H9 (cell line): ENCODE results near the gene C3orf20. TPM values are rescaled to one million over a fixed set of nuclear protein-coding genes. Genes with fewer than 3 reads are reported as not detected.

ENCODE experiments used
- DNase-seq: peaks from one replicate; pipeline ENCODE4 v3.0.0-alpha.2; 2017
- H2AFZ ChIP-seq: one replicate; pipeline ENCODE4 v1.6.1; 2013; ENCODE audit warnings: mild to moderate bottlenecking, low read length, control low read depth, moderate library complexity
- H2AK5ac ChIP-seq: 2 replicates; pipeline ENCODE4 v1.6.1; 2013; ENCODE audit warnings: low read length, control low read depth, mixed read lengths; ENCODE audit not compliant: insufficient read length
- H2BK120ac ChIP-seq: one replicate; pipeline ENCODE4 v1.6.1; 2013; ENCODE audit warnings: low read depth, mild to moderate bottlenecking, low read length, control low read depth, inconsistent platforms; ENCODE audit not compliant: poor library complexity, severe bottlenecking
- H2BK12ac ChIP-seq: 2 replicates; pipeline ENCODE4 v1.6.1; 2013; ENCODE audit warnings: low read length, control low read depth, mixed read lengths, low read depth; ENCODE audit not compliant: insufficient read length
- H2BK15ac ChIP-seq: 2 replicates; pipeline ENCODE4 v1.6.1; 2013; ENCODE audit warnings: low read depth, low read length, control low read depth
- H2BK20ac ChIP-seq: one replicate; pipeline ENCODE4 v1.6.1; 2013; ENCODE audit warnings: low read depth, mild to moderate bottlenecking, low read length, control low read depth, inconsistent platforms; ENCODE audit not compliant: poor library complexity, severe bottlenecking
- H2BK5ac ChIP-seq: 2 replicates; pipeline ENCODE4 v1.6.1; 2013; ENCODE audit warnings: low read length, control low read depth, mixed read lengths; ENCODE audit not compliant: insufficient read length
- H3K14ac ChIP-seq: 2 replicates; pipeline ENCODE4 v1.6.1; 2013; ENCODE audit warnings: low read length, control low read depth; ENCODE audit not compliant: insufficient read depth
- H3K18ac ChIP-seq: 2 replicates; pipeline ENCODE4 v1.6.1; 2013; ENCODE audit warnings: low read depth, mild to moderate bottlenecking, mixed read lengths, low read length, control low read depth; ENCODE audit not compliant: insufficient read length
- H3K23ac ChIP-seq: 2 replicates; pipeline ENCODE4 v1.6.1; 2013; ENCODE audit warnings: low read length, control low read depth, mixed read lengths, low read depth; ENCODE audit not compliant: insufficient read length
- H3K23me2 ChIP-seq: 2 replicates; pipeline ENCODE4 v1.6.1; 2013; ENCODE audit warnings: low read depth, mild to moderate bottlenecking, mixed read lengths, low read length, control low read depth; ENCODE audit not compliant: insufficient read length, poor library complexity, severe bottlenecking
- H3K27ac ChIP-seq: 2 replicates; pipeline ENCODE4 v1.5.1; 2013; ENCODE audit warnings: low read length, control low read depth, mixed read lengths, low read depth; ENCODE audit not compliant: insufficient read length
- H3K27me3 ChIP-seq: 2 replicates; pipeline ENCODE4 v1.6.1; 2013; ENCODE audit warnings: low read length, control low read depth, inconsistent platforms; ENCODE audit not compliant: insufficient read depth
- H3K4ac ChIP-seq: 2 replicates; pipeline ENCODE4 v1.6.1; 2013; ENCODE audit warnings: low read depth, mild to moderate bottlenecking, control low read depth, inconsistent platforms, low read length, moderate library complexity
- H3K4me1 ChIP-seq: 2 replicates; pipeline ENCODE4 v1.6.1; 2013; ENCODE audit warnings: low read length, control low read depth, inconsistent platforms; ENCODE audit not compliant: insufficient read depth
- H3K4me2 ChIP-seq: 2 replicates; pipeline ENCODE4 v1.6.1; 2013; ENCODE audit warnings: low read length, control low read depth, mixed read lengths; ENCODE audit not compliant: insufficient read length, insufficient read depth
- H3K56ac ChIP-seq: 2 replicates; pipeline ENCODE4 v1.6.1; 2013; ENCODE audit warnings: low read depth, mild to moderate bottlenecking, mixed read lengths, low read length, control low read depth; ENCODE audit not compliant: insufficient read length
- H3K79me1 ChIP-seq: 2 replicates; pipeline ENCODE4 v1.6.1; 2013; ENCODE audit warnings: low read depth, mild to moderate bottlenecking, moderate library complexity, low read length, control low read depth, inconsistent platforms; ENCODE audit not compliant: insufficient read depth, poor library complexity, severe bottlenecking
- H3K79me2 ChIP-seq: 2 replicates; pipeline ENCODE4 v1.6.1; 2013; ENCODE audit warnings: low read length, control low read depth, inconsistent platforms; ENCODE audit not compliant: insufficient read depth
- H3K9ac ChIP-seq: 2 replicates; pipeline ENCODE4 v1.6.1; 2013; ENCODE audit warnings: low read length, control low read depth, mixed read lengths; ENCODE audit not compliant: insufficient read length; ENCODE audit errors: extremely low read depth
- H3K9me3 ChIP-seq: one replicate; pipeline ENCODE4 v1.6.1; 2013; ENCODE audit warnings: low read depth, low read length, inconsistent platforms; ENCODE audit not compliant: control insufficient read depth
- H3T11ph ChIP-seq: one replicate; pipeline ENCODE4 v1.6.1; 2013; ENCODE audit warnings: mild to moderate bottlenecking, low read length, control low read depth, inconsistent platforms
- H4K20me1 ChIP-seq: one replicate; pipeline ENCODE4 v1.6.1; 2013; ENCODE audit not compliant: control insufficient read depth, insufficient read length, insufficient read depth
- H4K5ac ChIP-seq: 2 replicates; pipeline ENCODE4 v1.6.1; 2013; ENCODE audit warnings: low read depth, mild to moderate bottlenecking, mixed read lengths, low read length, control low read depth; ENCODE audit not compliant: insufficient read length
- H4K8ac ChIP-seq: replicated peaks from 2 replicates; pipeline ENCODE4 v1.6.1; 2013; ENCODE audit warnings: low read length, control low read depth, mixed read lengths, low read depth; ENCODE audit not compliant: insufficient read length
- H4K91ac ChIP-seq: 2 replicates; pipeline ENCODE4 v1.6.1; 2013; ENCODE audit warnings: low read depth, mild to moderate bottlenecking, moderate library complexity, mixed read lengths, low read length, control low read depth; ENCODE audit not compliant: insufficient read length
- H3K27ac Mint-ChIP-seq, 3 experiments: 2 replicates in 2 of 3; 3 replicates in 1 of 3; pipeline ENCODE4 v1.8.0; 2020 to 2021; ENCODE audit warnings: mixed read lengths in 3 of 3, mild to moderate bottlenecking in 1 of 3, moderate library complexity in 1 of 3
- H3K27me3 Mint-ChIP-seq: 2 replicates; pipeline ENCODE4 v1.8.0; 2021; ENCODE audit warnings: low read depth, mild to moderate bottlenecking, moderate library complexity, mixed read lengths
- H3K36me3 Mint-ChIP-seq, 3 experiments: 2 replicates in 2 of 3; 3 replicates in 1 of 3; pipeline ENCODE4 v1.8.0; 2020 to 2021; ENCODE audit warnings: low read depth in 3 of 3, mixed read lengths in 3 of 3; ENCODE audit not compliant: insufficient read depth in 1 of 3
- H3K4me1 Mint-ChIP-seq, 2 experiments: 2 replicates each; pipeline ENCODE4 v1.8.0; 2020; ENCODE audit warnings: mixed read lengths in 2 of 2
- H3K4me3 Mint-ChIP-seq, 2 experiments: 2 replicates in 1 of 2; 3 replicates in 1 of 2; pipeline ENCODE4 v1.8.0; 2020 to 2021; ENCODE audit warnings: mild to moderate bottlenecking in 2 of 2, mixed read lengths in 2 of 2, moderate library complexity in 1 of 2
- H3K9me3 Mint-ChIP-seq, 2 experiments: 2 replicates in 1 of 2; 3 replicates in 1 of 2; pipeline ENCODE4 v1.8.0; 2020; ENCODE audit warnings: mild to moderate bottlenecking in 2 of 2, mixed read lengths in 2 of 2, moderate library complexity in 1 of 2
- CTCF ChIP-seq: fragments of 200-600 bp; sonication (generic); conservative IDR thresholded peaks from 3 replicates; pipeline ENCODE4 v1.8.0; 2021; ENCODE audit warnings: antibody characterized with exemption, mild to moderate bottlenecking
- WGBS: extraction: QIAGEN DNeasy Blood & Tissue Kit; methylation state at CpG from one replicate; pipeline ENCODE4 v1.1.7; 2013; ENCODE audit warnings: missing lambda C conversion rate, low lambda C conversion rate, mixed read lengths; ENCODE audit not compliant: insufficient read length; ENCODE audit errors: extremely low coverage; 5-methylcytosine and 5-hydroxymethylcytosine counted together
- total RNA-seq: library from RNA; stranded (reverse); gene quantifications from 2 replicates; pipeline ENCODE4 v1.2.1, GENCODE V29; 2021

The C3orf20 gene
- total RNA-seq, 1 experiment from 2014 or later = not detected

- peaks cover 0 to 6% (median 0%) of the 10 kb centered on the region in 3 experiments; a peak in 1 of 7 replicates for H3K36me3 Mint-ChIP-seq
- WGBS = no CpG with 5 or more reads among the region's 2 CpGs
These were observed 108.6 kb downstream of the C3orf20 start for GRCh38 chr3:14783480-14784086.

More at GRCh38 chr3:14783480-14784086, 108.6 kb downstream of the C3orf20 start:
- no peaks in the 10 kb centered on the region for H3K23me2 ChIP-seq
- H2AK5ac ChIP-seq = no peak overlapping the region
- H3K14ac ChIP-seq = no peak overlapping the region
- H3K9ac ChIP-seq = no peak overlapping the region
- no peaks in the 10 kb centered on the region for H3K9me3 ChIP-seq
- H3K27ac ChIP-seq = no peak overlapping the region
- H3K4ac ChIP-seq = no peak overlapping the region
- no peaks in the 10 kb centered on the region for H4K20me1 ChIP-seq
- H4K8ac ChIP-seq = no peak overlapping the region
- no peak overlapping the region for H3T11ph ChIP-seq
- no peak overlapping the region for H4K5ac ChIP-seq
- no peak overlapping the region for H2BK20ac ChIP-seq
- no peaks in the 10 kb centered on the region for H3K79me2 ChIP-seq
- no peaks in the 10 kb centered on the region for H3K79me1 ChIP-seq
- no peak overlapping the region for H2AFZ ChIP-seq
- Mint-ChIP-seq H3K4me3 (peak overlapping the region in 1 of 2 experiments; percentile 28; a peak in 2 of 5 replicates), H3K9me3 (peaks cover 5 to 8% of the 10 kb centered on the region in 2 experiments; a peak in 4 of 5 replicates), H3K27me3 (peaks cover 12% of the 10 kb centered on the region), H3K4me1 (peaks cover 15 to 24% of the 10 kb centered on the region in 2 experiments), H3K27ac (peak overlapping the region in 1 of 3 experiments; percentile 20; a peak in 1 of 7 replicates)
- no peak overlapping the region for H3K56ac ChIP-seq
- no peak overlapping the region for H2BK5ac ChIP-seq
- no peak overlapping the region for H2BK15ac ChIP-seq
- no peak overlapping the region for H2BK120ac ChIP-seq
- H3K27me3 ChIP-seq = no peaks in the 10 kb centered on the region
- H3K18ac ChIP-seq = no peak overlapping the region
- H4K91ac ChIP-seq = no peak overlapping the region
- TF ChIP-seq CTCF = no peak
- no peak overlapping the region for H3K23ac ChIP-seq
- no peak overlapping the region for H2BK12ac ChIP-seq
- DNase-seq = no peak
- no peaks in the 10 kb centered on the region; the same call in 1 of the 2 replicates for H3K4me1 ChIP-seq
- no peak overlapping the region for H3K4me2 ChIP-seq
